Fibroblast of mammary gland (primary cell): ENCODE measurements around the gene STAC.

Source experiments
- DNase-seq: peaks from one replicate; pipeline ENCODE4 v3.0.0-alpha.2; 2010; ENCODE audit warnings: low read depth
- H3K4me3 ChIP-seq: 2 replicates; pipeline ENCODE4 v1.5.1; 2011; ENCODE audit warnings: low read depth, mild to moderate bottlenecking, low read length, moderate library complexity; ENCODE audit not compliant: control insufficient read depth
- TF ChIP-seq, protein P1 (sequence below): conservative IDR thresholded peaks from 2 replicates; pipeline ENCODE4 v1.5.1; 2011; ENCODE audit warnings: low read depth, low read length, inconsistent platforms; ENCODE audit not compliant: control insufficient read depth, insufficient read depth

STAC gene

DNA sequence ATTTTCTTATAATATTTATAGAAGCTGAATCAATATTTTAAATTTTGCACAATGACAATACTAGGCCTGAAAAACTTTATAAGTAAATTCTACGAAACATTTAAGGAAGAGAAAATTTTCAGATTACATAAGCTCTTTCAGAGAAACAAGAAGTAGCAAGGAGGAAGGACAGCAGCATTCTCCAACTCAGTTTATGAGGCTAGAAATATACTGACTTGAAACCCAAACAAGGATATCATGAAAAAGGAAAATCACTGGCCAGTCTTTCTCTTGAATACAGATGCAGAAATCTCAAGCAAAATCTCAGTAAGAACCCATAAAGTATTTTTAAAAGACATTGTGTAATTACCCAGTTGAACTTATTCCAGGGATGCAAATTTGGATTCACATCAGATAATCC, 121.3 kb downstream of the STAC start:
- no peak for DNase-seq
- TF ChIP-seq, protein P1, sequence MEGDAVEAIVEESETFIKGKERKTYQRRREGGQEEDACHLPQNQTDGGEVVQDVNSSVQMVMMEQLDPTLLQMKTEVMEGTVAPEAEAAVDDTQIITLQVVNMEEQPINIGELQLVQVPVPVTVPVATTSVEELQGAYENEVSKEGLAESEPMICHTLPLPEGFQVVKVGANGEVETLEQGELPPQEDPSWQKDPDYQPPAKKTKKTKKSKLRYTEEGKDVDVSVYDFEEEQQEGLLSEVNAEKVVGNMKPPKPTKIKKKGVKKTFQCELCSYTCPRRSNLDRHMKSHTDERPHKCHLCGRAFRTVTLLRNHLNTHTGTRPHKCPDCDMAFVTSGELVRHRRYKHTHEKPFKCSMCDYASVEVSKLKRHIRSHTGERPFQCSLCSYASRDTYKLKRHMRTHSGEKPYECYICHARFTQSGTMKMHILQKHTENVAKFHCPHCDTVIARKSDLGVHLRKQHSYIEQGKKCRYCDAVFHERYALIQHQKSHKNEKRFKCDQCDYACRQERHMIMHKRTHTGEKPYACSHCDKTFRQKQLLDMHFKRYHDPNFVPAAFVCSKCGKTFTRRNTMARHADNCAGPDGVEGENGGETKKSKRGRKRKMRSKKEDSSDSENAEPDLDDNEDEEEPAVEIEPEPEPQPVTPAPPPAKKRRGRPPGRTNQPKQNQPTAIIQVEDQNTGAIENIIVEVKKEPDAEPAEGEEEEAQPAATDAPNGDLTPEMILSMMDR = no peak
- H3K4me3 ChIP-seq = no peak overlapping the region

DNA sequence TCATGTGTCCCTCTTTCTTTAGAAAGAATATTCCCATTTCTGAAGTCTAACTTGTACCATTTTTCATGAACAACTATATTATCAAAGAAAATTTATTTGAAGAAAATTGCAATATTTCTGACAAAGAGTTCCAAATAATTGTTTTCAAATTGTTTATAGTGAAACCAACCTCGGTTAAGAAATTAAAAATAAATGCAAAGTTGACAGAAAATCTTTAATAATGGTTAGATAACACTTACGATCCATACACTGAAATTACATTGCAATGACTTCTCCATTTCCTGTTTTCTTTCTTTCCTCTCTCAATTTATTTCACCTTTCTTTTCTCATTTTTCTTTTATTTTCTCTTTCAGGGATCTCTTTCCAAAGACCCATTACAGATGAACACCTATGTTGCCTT, 125.1 kb downstream of the STAC start:
- TF ChIP-seq, protein P1 = no peak
- H3K4me3 ChIP-seq = no peak overlapping the region
- DNase-seq = no peak

DNA sequence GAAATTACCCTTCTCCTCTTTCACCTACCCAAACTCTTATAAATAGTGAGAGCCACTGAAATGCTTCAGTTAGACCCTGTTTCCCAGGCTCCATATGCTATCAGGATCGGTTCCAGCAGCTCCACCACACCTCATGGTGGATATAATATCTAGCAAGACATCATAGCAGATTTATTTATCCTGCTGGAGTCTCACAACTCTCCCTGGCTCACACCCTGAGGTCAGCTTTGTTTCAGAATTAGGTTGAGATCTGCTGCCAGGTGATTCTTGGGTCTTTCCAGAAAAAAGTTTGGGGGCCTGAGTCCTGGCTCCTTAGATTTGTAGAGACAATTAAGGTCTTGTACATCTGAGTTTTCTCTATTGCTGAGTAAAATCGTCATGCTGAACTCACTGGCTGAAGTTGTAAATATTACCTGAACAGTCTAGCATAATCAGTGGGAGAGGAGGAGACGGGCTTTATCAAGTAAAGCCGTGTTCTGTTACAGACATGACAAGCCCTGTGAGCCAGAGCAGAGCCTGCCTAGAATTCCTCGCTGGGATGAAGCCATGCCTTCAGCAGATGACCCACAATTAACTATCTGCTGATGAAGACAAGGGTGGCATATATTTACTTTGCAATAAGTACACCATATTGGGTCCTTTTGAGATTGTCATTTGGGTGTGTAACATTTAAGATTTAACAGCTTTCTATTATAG, 131.6 kb downstream of the STAC start:
- no peak for DNase-seq
- no peak overlapping the region for H3K4me3 ChIP-seq
- TF ChIP-seq, protein P1 = no peak

DNA sequence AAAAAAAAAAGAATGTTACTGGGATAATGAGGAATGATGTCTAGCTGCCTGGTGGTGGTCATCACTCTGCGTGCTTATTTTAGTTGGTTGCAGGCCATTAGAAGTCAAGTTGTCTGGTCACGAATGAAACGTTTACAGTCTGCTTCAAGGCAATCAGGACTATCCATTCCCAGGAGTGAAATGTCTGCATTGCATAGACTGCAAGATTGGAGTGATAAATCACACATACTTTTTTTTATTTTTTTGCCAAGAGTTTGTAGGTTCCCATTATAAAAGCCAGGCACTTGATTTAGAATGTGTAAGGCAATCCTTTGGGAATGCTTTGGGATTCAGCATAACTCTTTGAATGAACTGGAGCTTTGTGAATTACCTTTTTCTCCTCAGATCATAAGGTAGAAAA, 132.3 kb downstream of the STAC start:
- H3K4me3 ChIP-seq = no peak overlapping the region
- TF ChIP-seq, protein P1 = no peak
- DNase-seq = no peak

DNA sequence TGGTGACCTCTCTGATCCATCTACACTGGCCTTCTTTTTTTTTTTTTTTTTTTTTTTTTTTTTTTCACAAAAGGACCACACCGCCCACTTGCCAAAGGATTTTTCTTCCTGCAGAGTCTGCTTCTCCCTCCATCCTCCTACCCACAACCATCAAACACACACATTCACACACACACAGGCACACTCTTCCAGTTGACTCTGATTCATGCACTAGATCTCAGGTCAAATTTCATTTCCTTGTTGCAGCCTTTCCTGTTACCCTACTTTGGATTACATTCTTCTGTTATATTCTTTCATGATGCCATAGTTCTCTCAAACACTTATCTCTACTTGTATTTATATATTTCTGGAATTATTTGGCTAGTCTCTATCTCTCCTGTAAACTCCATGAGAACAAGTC, 133.9 kb downstream of the STAC start:
- TF ChIP-seq, protein P1 = no peak
- no peak overlapping the region for H3K4me3 ChIP-seq
- peak; percentile 44 for DNase-seq

DNA sequence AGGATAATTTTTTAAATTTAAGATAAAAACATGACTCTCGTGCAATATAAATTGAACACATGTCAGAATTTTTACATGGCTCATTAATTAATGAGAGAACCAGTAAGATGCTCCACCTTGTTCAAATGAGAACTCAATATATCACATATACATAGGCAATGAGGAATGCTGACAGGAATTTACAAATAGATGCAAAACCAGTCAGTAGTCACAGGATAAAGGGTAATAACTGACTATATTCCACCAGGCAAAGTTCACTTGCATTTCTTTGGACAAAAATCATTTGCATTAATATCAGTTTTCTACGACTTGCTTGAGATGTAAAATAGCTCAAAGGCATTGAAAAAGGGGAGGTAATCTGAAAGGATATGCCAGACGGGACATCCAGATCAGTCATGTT, 139.4 kb downstream of the STAC start:
- H3K4me3 ChIP-seq = no peak overlapping the region
- no peak for DNase-seq
- TF ChIP-seq, protein P1 = no peak

DNA sequence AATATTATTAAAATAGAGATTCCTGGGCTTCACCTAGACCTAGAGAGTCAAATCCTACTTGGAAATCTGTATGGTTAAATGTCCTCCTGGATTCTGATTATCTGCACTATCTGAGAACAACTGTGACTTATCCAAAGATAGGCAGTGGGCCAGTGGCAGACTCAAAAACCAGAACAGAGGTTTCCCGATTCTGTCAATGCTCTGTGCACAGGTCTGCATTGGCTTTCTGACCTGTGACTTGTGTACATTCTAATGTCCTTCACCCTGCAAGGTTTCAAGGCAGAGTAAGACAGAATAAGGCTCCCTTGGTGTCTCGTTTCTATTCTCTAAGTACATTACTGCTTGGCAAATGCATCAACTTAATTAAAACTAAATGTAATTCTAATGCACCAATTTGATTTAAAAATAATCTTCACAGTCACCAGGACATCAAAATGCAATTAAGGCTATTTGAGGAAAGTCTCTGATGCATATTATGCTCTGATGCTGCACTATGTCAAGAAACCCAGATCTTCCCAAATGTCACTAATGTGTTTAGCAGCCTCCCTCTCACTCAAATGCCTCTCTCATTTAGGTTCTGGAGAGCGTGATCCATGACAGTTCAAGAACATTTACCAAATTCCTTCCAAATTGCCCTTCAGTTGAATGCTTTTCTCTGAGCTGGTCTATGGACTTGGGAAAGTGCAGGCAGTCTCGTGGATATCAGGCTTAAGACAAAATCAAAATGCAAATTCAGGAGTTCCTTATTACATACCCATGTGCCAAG, 140.1 kb downstream of the STAC start:
- DNase-seq = no peak
- H3K4me3 ChIP-seq = no peak overlapping the region
- TF ChIP-seq, protein P1 = no peak
